ENCODE data around the gene PCYT2. TPM values are rescaled to one million over a fixed set of nuclear protein-coding genes. Genes with fewer than 3 reads are reported as not detected.

PCYT2 gene
- total RNA-seq, 1 donor from 2014 or later: 44.1 TPM

- H3K4me3 Mint-ChIP-seq: no peak overlapping the region
- no peaks in the 10 kb centered on the region for H3K4me1 Mint-ChIP-seq
- no peak for ATAC-seq (ENCODE audit: low read depth)
- ChIA-PET CTCF (no interaction called here), POLR2A (no interaction called here)
- no peak for DNase-seq
- no peaks in the 10 kb centered on the region for H3K9me3 Mint-ChIP-seq
- intact Hi-C loops (cut with micrococcal nuclease): no loop called here
- TF ChIP-seq CTCF (IDR thresholded peaks at IDR 0.05): no peak
- H3K27me3 Mint-ChIP-seq: no peaks in the 10 kb centered on the region
- peaks cover 40% of the 10 kb centered on the region for H3K36me3 Mint-ChIP-seq (ENCODE audit: low read depth)
- H3K27ac Mint-ChIP-seq: no peak overlapping the region
Observed at GRCh38 chr17:81879121-81879520, 32.1 kb downstream of the PCYT2 start.

- H3K4me1 Mint-ChIP-seq: peaks cover 6% of the 10 kb centered on the region
- no peak for TF ChIP-seq CTCF (IDR thresholded peaks at IDR 0.05)
- ATAC-seq (ENCODE audit: low read depth) (no peak), DNase-seq (no peak)
- H3K9me3 Mint-ChIP-seq: no peaks in the 10 kb centered on the region
- intact Hi-C loops (cut with micrococcal nuclease): no loop called here
- H3K27me3 Mint-ChIP-seq: no peaks in the 10 kb centered on the region
- CTCF ChIA-PET: no interaction called here
- H3K27ac Mint-ChIP-seq: no peak overlapping the region
- peaks cover 35% of the 10 kb centered on the region for H3K36me3 Mint-ChIP-seq (ENCODE audit: low read depth)
- H3K4me3 Mint-ChIP-seq: no peak overlapping the region
- POLR2A ChIA-PET: no interaction called here
Observed at GRCh38 chr17:81878294-81878693, 32.9 kb downstream of the PCYT2 start.

- no peaks in the 10 kb centered on the region for H3K9me3 Mint-ChIP-seq
- H3K36me3 Mint-ChIP-seq (ENCODE audit: low read depth): peaks cover 32% of the 10 kb centered on the region
- POLR2A ChIA-PET: no interaction called here
- no peak overlapping the region for H3K4me3 Mint-ChIP-seq
- intact Hi-C loops (cut with micrococcal nuclease): no loop called here
- H3K27me3 Mint-ChIP-seq: no peaks in the 10 kb centered on the region
- no peak for ATAC-seq (ENCODE audit: low read depth)
- CTCF ChIA-PET: no interaction called here
- H3K27ac Mint-ChIP-seq: no peak overlapping the region
- peaks cover 14% of the 10 kb centered on the region for H3K4me1 Mint-ChIP-seq
- TF ChIP-seq CTCF (IDR thresholded peaks at IDR 0.05): no peak
- no peak for DNase-seq
Observed at GRCh38 chr17:81877569-81877968, 33.6 kb downstream of the PCYT2 start.

GRCh38 chr17:81871387-81872230 is 39.6 kb downstream of the PCYT2 start:
- Mint-ChIP-seq H3K27ac (peak overlapping the region; percentile 93), H3K4me1 (peaks cover 39% of the 10 kb centered on the region), H3K4me3 (peak overlapping the region; percentile 87), H3K36me3 (ENCODE audit: low read depth) (peaks cover 28% of the 10 kb centered on the region), H3K9me3 (no peaks in the 10 kb centered on the region), H3K27me3 (no peaks in the 10 kb centered on the region)
- TF ChIP-seq CTCF (IDR thresholded peaks at IDR 0.05): no peak
- peak; percentile 96 for DNase-seq
- peak; percentile 18 for ATAC-seq (ENCODE audit: low read depth)
- POLR2A ChIA-PET: interaction anchor here (0.5 to 5.7 kb wide), 16 partner anchors 9 to 551 kb away, joined by 3 to 77 read pairs (median 4); partner anchors contain the start of genes ARL16, FAAP100, HGS and MAFG
- CTCF ChIA-PET: no interaction called here
- intact Hi-C loops (cut with micrococcal nuclease): loop anchor here (1.0 to 5.0 kb wide), 5 partner anchors 10 to 151 kb away; partner anchors contain the start of genes ALYREF, ANAPC11, CENPX and LRRC45

GRCh38 chr17:81870981-81871386 is 40.2 kb downstream of the PCYT2 start, which contains the start of gene ARHGDIA:
TSS of gene ARHGDIA (minus strand) at chr17:81871337. CDS start at chr17:81869930, 1,407 bp downstream.
- ATAC-seq (ENCODE audit: low read depth) (peak; percentile 59), DNase-seq (no peak)
- peaks cover 39% of the 10 kb centered on the region for H3K4me1 Mint-ChIP-seq
- peaks cover 28% of the 10 kb centered on the region for H3K36me3 Mint-ChIP-seq (ENCODE audit: low read depth)
- CTCF ChIA-PET: interaction anchor here (1.1 kb wide), 1 partner anchor 235 kb away, joined by 3 read pairs; the partner anchor contains the start of gene NPLOC4
- H3K9me3 Mint-ChIP-seq: no peaks in the 10 kb centered on the region
- POLR2A ChIA-PET: interaction anchor here (0.5 to 5.7 kb wide), 12 partner anchors 10 to 551 kb away, joined by 3 to 77 read pairs (median 7); partner anchors contain the start of genes ARL16, FAAP100, HGS and MAFG
- peak within 1 kb of the TSS; percentile 87 for H3K4me3 Mint-ChIP-seq
- TF ChIP-seq CTCF (IDR thresholded peaks at IDR 0.05): no peak
- H3K27ac Mint-ChIP-seq: peak within 1 kb of the TSS; percentile 93
- H3K27me3 Mint-ChIP-seq: no peaks in the 10 kb centered on the region
- intact Hi-C loops (cut with micrococcal nuclease): loop anchor here (1.0 to 5.0 kb wide), 4 partner anchors 10 to 151 kb away; partner anchors contain the start of genes CENPX, LRRC45, MAFG and SIRT7

Data from activated B cell treated with CpG ODN at 0.5 μM for 24 hours (primary cell).